AG04449 (cell line): ENCODE measurements around the gene BRD7.

Experiments
- CTCF ChIA-PET: fragments of 350-600 bp; formaldehyde crosslinking; extraction: SDS; loops from one replicate; lab custom pipeline; 2021; ENCODE audit warnings: antibody characterized with exemption; lab: Yijun Ruan, JAX
- POLR2A ChIA-PET: fragments of 400-600, 350-600 bp; formaldehyde crosslinking; extraction: SDS; loops from one replicate; lab custom pipeline; 2020; ENCODE audit warnings: antibody characterized with exemption, inconsistent platforms; lab: Yijun Ruan, JAX
- DNase-seq: peaks from one replicate; pipeline ENCODE4 v3.0.0-alpha.2; 2010; ENCODE audit warnings: low read depth, low spot score
- H3K4me3 ChIP-seq: 2 replicates; pipeline ENCODE4 v1.5.1; 2011; ENCODE audit warnings: low read depth, mild to moderate bottlenecking, control low read depth, low read length
- TF ChIP-seq, protein P1 (sequence below): IDR thresholded peaks from one replicate; pipeline ENCODE4 v1.5.1; 2011; ENCODE audit warnings: mild to moderate bottlenecking, moderate library complexity, low read length, control low read depth, inconsistent platforms; ENCODE audit not compliant: insufficient read depth; ENCODE audit errors: missing control alignments

BRD7 gene

DNA sequence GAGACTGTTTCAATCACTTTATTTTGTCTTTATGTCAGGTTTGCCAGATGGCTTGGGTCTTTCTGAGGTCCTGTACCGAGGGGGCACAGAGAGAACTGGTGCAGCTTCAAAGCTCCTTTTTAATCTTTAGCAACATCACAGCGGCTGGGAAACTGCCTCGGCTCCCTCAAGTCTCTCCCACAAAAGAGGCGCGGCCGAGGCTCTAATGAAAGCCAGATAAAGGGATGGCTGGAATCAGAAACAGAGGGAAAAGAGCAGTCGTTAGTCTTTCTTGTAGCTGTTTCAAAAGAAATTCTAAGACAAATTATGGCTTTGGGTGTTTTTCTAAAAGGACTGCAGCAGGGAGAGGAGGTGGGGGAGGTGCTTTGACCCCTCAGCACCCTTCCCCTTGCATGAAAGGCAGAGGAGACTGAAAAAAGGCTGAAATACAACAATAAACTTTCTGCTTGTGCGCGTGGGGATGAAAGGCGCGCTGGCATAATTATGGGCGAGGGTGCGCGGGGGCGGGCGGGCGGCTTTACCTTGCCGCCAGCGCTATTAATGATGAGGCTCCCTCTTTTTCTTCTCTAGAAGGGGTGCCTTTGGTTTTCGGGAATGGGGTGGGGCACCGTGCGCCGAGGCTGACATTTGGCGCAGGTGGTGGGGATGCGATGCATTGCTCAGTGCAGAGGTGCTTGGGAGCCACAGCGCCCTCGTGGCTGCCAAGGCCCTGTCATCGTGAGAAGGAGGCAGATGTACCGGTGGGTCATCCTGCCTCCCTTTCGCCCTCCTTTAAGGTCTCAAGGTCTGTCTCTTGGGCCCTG lies 22.3 kb upstream of the BRD7 start:
- CTCF ChIA-PET = no interaction called here
- TF ChIP-seq, protein P1, sequence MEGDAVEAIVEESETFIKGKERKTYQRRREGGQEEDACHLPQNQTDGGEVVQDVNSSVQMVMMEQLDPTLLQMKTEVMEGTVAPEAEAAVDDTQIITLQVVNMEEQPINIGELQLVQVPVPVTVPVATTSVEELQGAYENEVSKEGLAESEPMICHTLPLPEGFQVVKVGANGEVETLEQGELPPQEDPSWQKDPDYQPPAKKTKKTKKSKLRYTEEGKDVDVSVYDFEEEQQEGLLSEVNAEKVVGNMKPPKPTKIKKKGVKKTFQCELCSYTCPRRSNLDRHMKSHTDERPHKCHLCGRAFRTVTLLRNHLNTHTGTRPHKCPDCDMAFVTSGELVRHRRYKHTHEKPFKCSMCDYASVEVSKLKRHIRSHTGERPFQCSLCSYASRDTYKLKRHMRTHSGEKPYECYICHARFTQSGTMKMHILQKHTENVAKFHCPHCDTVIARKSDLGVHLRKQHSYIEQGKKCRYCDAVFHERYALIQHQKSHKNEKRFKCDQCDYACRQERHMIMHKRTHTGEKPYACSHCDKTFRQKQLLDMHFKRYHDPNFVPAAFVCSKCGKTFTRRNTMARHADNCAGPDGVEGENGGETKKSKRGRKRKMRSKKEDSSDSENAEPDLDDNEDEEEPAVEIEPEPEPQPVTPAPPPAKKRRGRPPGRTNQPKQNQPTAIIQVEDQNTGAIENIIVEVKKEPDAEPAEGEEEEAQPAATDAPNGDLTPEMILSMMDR = no peak
- DNase-seq = no peak
- no peak overlapping the region for H3K4me3 ChIP-seq
- POLR2A ChIA-PET = no interaction called here

DNA sequence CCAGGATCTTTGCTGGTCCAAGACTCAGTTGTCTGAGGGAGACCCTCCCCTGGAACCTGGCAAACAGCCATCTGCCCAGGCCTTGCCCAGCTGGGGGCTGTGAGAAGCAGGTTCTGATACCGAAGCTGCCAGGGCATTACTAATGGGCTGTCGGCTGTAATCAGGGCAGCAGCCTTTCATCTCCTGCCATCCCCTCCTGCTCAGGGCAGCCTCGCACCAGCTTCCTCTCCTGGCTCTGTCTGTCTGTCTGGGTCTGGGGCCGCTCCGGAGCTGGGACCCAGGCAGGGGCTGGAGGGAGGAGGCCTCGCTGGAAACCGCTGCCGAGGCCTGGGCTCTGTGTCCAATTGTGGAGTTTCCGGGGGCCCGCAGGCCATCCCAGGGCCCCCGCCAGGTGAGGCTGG lies 21.6 kb upstream of the BRD7 start:
- H3K4me3 ChIP-seq = no peak overlapping the region
- POLR2A ChIA-PET = no interaction called here
- TF ChIP-seq, protein P1 = no peak
- CTCF ChIA-PET = interaction anchor here (2.6 kb wide), 1 partner anchor 21 kb away, joined by 7 read pairs; no protein-coding TSS in a partner anchor
- DNase-seq = no peak

DNA sequence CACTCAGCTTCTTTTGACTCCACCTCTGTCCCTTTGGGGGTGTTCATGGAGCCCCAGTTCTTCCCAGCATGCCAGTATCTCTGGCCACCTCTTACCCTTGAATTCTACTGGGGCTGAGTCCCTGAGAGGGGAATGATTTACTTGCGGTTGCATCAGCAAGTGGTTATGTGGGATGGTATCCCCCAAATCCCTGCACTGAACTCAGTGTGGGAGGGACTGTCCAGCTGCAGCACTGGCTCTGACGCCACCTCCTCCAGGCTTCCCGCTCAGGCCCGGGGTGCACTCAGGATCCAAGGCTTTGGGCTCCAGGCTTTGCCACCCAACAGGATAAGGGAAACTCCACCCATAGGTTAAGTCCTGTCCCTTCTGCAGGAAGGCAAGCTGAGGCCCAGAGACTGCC lies 21.1 kb upstream of the BRD7 start:
- no peak for DNase-seq
- TF ChIP-seq, protein P1 = no peak
- POLR2A ChIA-PET = no interaction called here
- CTCF ChIA-PET = interaction anchor here (2.6 kb wide), 1 partner anchor 20 kb away, joined by 7 read pairs; no protein-coding TSS in a partner anchor
- H3K4me3 ChIP-seq = no peak overlapping the region

DNA sequence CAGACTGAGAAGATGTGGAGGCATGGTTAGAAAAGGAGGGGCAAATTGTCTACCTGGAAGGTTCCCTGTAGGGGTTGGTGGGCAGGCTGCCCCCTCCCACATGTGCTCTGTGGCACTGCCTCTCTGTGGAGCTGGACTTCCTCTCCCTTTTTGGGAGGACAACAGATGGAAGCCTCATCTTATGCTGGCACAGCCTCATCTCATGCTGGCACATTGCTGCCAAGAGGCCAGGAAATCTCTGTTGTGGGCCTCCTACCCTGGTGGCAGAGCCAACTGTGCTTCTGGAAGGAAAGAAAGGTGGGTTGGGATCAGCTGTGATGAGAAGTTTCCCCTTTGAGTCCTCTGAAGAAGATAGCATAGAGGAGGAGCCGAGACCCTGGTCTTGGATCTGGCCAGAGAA lies 19.7 kb upstream of the BRD7 start:
- POLR2A ChIA-PET = no interaction called here
- TF ChIP-seq, protein P1 = no peak
- CTCF ChIA-PET = interaction anchor here (1.4 to 2.6 kb wide), 3 partner anchors 10 to 418 kb away, joined by 3 to 7 read pairs (median 4); no protein-coding TSS in a partner anchor
- no peak for DNase-seq
- no peak overlapping the region for H3K4me3 ChIP-seq

DNA sequence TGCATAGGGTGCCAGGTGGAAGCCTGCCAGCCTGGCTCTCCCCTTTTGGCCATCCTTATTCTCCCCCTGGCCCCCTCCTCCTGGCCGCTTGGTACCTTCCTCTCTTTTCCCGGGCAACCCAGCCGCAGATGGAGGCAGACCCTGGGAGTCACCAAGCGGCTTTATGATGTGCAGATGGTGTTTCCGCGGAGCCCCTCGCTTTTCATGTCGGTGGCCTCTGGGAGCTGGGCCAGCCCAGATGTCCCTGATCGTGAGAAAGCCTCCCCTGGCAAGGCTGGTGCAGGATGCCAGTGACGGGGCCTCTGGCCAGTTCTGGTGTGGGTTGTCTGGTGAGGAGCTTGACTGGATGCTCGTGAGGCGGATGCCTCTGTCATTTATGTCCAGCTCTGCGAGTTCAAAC lies 18.0 kb upstream of the BRD7 start:
- H3K4me3 ChIP-seq = no peak overlapping the region
- DNase-seq = no peak
- POLR2A ChIA-PET = no interaction called here
- TF ChIP-seq, protein P1 = no peak
- CTCF ChIA-PET = no interaction called here

DNA sequence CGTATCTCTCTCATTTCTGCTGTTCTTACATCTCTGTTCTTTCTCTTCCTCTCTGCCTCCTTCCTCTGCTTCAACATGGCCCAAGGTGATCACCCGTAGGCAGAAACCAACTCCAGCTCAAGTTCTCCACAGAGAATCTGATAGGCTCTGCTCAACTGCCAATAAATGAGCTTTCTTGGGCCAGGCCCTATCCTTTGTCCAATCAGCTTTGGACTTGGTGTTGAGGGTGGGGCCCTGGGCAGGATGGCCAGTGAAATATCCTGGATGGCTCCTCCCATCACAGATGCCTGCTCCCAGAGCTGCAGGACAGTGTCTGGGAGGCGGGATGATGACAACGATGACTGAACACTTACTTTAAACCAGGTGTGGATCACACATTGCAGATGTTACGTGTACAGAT lies 17.4 kb upstream of the BRD7 start:
- TF ChIP-seq, protein P1 = no peak
- no peak for DNase-seq
- ChIA-PET CTCF (no interaction called here), POLR2A (no interaction called here)
- no peak overlapping the region for H3K4me3 ChIP-seq
